HG03139 (cell line): ENCODE data around the gene CSGALNACT2.
"Not testable (repeated sequence)": the region's sequence is repeated elsewhere in the genome, so short reads cannot be mapped to it uniquely, and the experiment has no call there.

Experiments used
- ATAC-seq: cut with Tn5 transposase; IDR thresholded peaks from one replicate; pipeline ENCODE4 v1.9.1; 2021; ENCODE audit not compliant: unreplicated experiment

Gene CSGALNACT2

GRCh38 chr10:43174969-43175368 lies 36.7 kb downstream of the CSGALNACT2 start:
- no peak for ATAC-seq

- ATAC-seq, result no peak
Measured at GRCh38 chr10:43176271-43176670, 38.0 kb downstream of the CSGALNACT2 start.

- ATAC-seq, result no peak
Measured at GRCh38 chr10:43177595-43177994, 39.4 kb downstream of the CSGALNACT2 start.

GRCh38 chr10:43181146-43181545 lies 42.9 kb downstream of the CSGALNACT2 start:
- no peak for ATAC-seq

- ATAC-seq, result not testable (repeated sequence)
Measured at GRCh38 chr10:43183764-43184163, 45.5 kb downstream of the CSGALNACT2 start.

- ATAC-seq, result no peak
Measured at GRCh38 chr10:43186150-43186549, 47.9 kb downstream of the CSGALNACT2 start.

GRCh38 chr10:43187213-43187612 lies 49.0 kb downstream of the CSGALNACT2 start:
- ATAC-seq, result no peak

GRCh38 chr10:43188702-43189101 lies 50.5 kb downstream of the CSGALNACT2 start:
- ATAC-seq, result no peak

GRCh38 chr10:43190289-43190688 lies 52.0 kb downstream of the CSGALNACT2 start:
- no peak for ATAC-seq

- ATAC-seq, result no peak
Measured at GRCh38 chr10:43190775-43191174, 52.5 kb downstream of the CSGALNACT2 start.

GRCh38 chr10:43192884-43193283 lies 54.6 kb downstream of the CSGALNACT2 start:
- ATAC-seq, result no peak

GRCh38 chr10:43193496-43194080 lies 55.3 kb downstream of the CSGALNACT2 start:
- no peak for ATAC-seq

- ATAC-seq, result no peak
Measured at GRCh38 chr10:43194266-43194665, 56.0 kb downstream of the CSGALNACT2 start.

- ATAC-seq, result no peak
Measured at GRCh38 chr10:43194859-43195258, 56.6 kb downstream of the CSGALNACT2 start.

GRCh38 chr10:43195557-43195956 lies 57.3 kb downstream of the CSGALNACT2 start:
- no peak for ATAC-seq

GRCh38 chr10:43196131-43196980 lies 58.1 kb downstream of the CSGALNACT2 start:
- no peak for ATAC-seq

- no peak for ATAC-seq
Measured at GRCh38 chr10:43196981-43197833, 59.0 kb downstream of the CSGALNACT2 start.

- no peak for ATAC-seq
Measured at GRCh38 chr10:43197834-43198681, 59.8 kb downstream of the CSGALNACT2 start.

- no peak for ATAC-seq
Measured at GRCh38 chr10:43198682-43199005, 60.4 kb downstream of the CSGALNACT2 start.

GRCh38 chr10:43199088-43199683 lies 60.9 kb downstream of the CSGALNACT2 start:
- no peak for ATAC-seq
